Left ventricle myocardium superior (tissue), 1 donor: ENCODE results near the gene EFNA5. TPM values are rescaled to one million over a fixed set of nuclear protein-coding genes. Genes with fewer than 3 reads are reported as not detected.

ENCODE experiments used
- ATAC-seq: fragments of 200-7000 bp; cut with Tn5 transposase; one replicate; pipeline ENCODE4 v1.9.1; 2020; ENCODE audit warnings: mild to moderate bottlenecking, moderate library complexity
- DNase-seq: peaks from one replicate; pipeline ENCODE4 v3.0.0-alpha.2; 2020
- intact Hi-C: fragments of 100-400 bp; cut with micrococcal nuclease; formaldehyde crosslinking; loops from one replicate; pipeline ENCODE4 v1.11.0; 2022
- total RNA-seq: library from RNA; stranded (reverse); fragmentation: NEBNext Ultra II Directional; extraction: Animal tissue kit (Norgen Biotek cat#: 25700); gene quantifications from one replicate; pipeline ENCODE4 v1.2.1, GENCODE V29; 2021
- donor health status: DM: no; HTN: yes; CAD: no; lungs with severe emphysema.

Gene EFNA5
- total RNA-seq, 1 donor from 2014 or later = 36.4 TPM

GRCh38 chr5:107610798-107611197 lies 59.9 kb downstream of the EFNA5 start:
- intact Hi-C loops = no loop called here
- no peak for DNase-seq
- ATAC-seq = no peak

GRCh38 chr5:107607671-107608345 lies 62.9 kb downstream of the EFNA5 start:
- intact Hi-C loops = no loop called here
- DNase-seq (no peak), ATAC-seq (peak; percentile 44)

GRCh38 chr5:107607196-107607595 lies 63.5 kb downstream of the EFNA5 start:
- intact Hi-C loops = no loop called here
- no peak for DNase-seq

GRCh38 chr5:107605596-107606125 lies 65.1 kb downstream of the EFNA5 start:
- intact Hi-C loops = no loop called here
- no peak for ATAC-seq
- no peak for DNase-seq

More at GRCh38 chr5:107607196-107607595, 63.5 kb downstream of the EFNA5 start:
- ATAC-seq = no peak

- ATAC-seq (no peak), DNase-seq (no peak)
- intact Hi-C loops = no loop called here
These were observed 65.7 kb downstream of the EFNA5 start for GRCh38 chr5:107604990-107605389.

GRCh38 chr5:107604146-107604910 lies 66.4 kb downstream of the EFNA5 start:
- intact Hi-C loops = no loop called here
- ATAC-seq = peak; percentile 46
- no peak for DNase-seq

- intact Hi-C loops = no loop called here
- no peak for DNase-seq
- no peak for ATAC-seq
These were observed 67.4 kb downstream of the EFNA5 start for GRCh38 chr5:107603349-107603748.

- DNase-seq (no peak), ATAC-seq (no peak)
- intact Hi-C loops = no loop called here
These were observed 67.8 kb downstream of the EFNA5 start for GRCh38 chr5:107602896-107603295.

- intact Hi-C loops = no loop called here
- DNase-seq (no peak), ATAC-seq (peak; percentile 68)
These were observed 69.7 kb downstream of the EFNA5 start for GRCh38 chr5:107601076-107601475.

GRCh38 chr5:107598958-107599357 lies 71.8 kb downstream of the EFNA5 start:
- ATAC-seq = no peak
- intact Hi-C loops = no loop called here
- no peak for DNase-seq

- ATAC-seq = no peak
- intact Hi-C loops = no loop called here
These were observed 72.9 kb downstream of the EFNA5 start for GRCh38 chr5:107597803-107598202.

GRCh38 chr5:107597247-107597646 lies 73.5 kb downstream of the EFNA5 start:
- ATAC-seq (no peak), DNase-seq (no peak)
- intact Hi-C loops = no loop called here

More at GRCh38 chr5:107597803-107598202, 72.9 kb downstream of the EFNA5 start:
- DNase-seq = no peak

GRCh38 chr5:107594253-107595045 lies 76.3 kb downstream of the EFNA5 start:
- DNase-seq = no peak
- intact Hi-C loops = no loop called here
- ATAC-seq = peak; percentile 81

GRCh38 chr5:107593009-107593408 lies 77.7 kb downstream of the EFNA5 start:
- intact Hi-C loops = no loop called here
- peak; percentile 38 for ATAC-seq
- DNase-seq = no peak

- no peak for DNase-seq
- intact Hi-C loops = no loop called here
- peak; percentile 77 for ATAC-seq
These were observed 78.2 kb downstream of the EFNA5 start for GRCh38 chr5:107592515-107592914.

- ATAC-seq = no peak
- no peak for DNase-seq
- intact Hi-C loops = no loop called here
These were observed 80.1 kb downstream of the EFNA5 start for GRCh38 chr5:107590686-107591085.

GRCh38 chr5:107589520-107590193 lies 81.1 kb downstream of the EFNA5 start:
- ATAC-seq (no peak), DNase-seq (no peak)
- intact Hi-C loops = no loop called here

GRCh38 chr5:107582625-107583024 lies 88.1 kb downstream of the EFNA5 start:
- DNase-seq = no peak
- no peak for ATAC-seq
- intact Hi-C loops = no loop called here
